ENCODE measurements around the gene HYAL1.

- no peak for TF ChIP-seq SUZ12 (IDR thresholded peaks at IDR 0.05; ENCODE audit: extremely low read depth, insufficient read depth, insufficient read length)
- no peak for TF ChIP-seq ZNF274 (IDR thresholded peaks at IDR 0.05; ENCODE audit: low read depth, low read length)
Measured at GRCh38 chr3:50299638-50299928, 3.8 kb downstream of the HYAL1 start.

Measured in NT2/D1 (cell line).